ENCODE data around the gene DIO3.

DNA sequence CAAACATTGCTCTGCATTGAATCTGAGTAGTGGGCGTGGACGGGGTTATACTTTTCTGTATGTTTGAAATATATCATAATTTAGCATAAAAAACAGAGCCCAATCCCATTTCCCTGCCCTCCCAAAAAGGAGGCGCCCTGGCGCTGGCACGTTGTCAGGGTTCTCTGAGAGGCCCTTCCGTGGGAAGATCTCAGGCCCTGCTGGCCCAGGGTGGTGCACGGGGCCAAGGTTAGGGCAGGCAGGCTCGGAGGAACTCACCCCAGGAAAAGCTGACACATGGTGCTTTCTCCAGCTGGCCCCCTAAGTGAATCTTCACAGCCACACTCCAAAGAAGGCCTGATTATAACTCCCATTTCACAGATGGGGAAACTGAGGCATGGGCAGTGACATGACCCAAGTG, 17.2 kb downstream of the DIO3 start:
- TF ChIP-seq, protein P1, sequence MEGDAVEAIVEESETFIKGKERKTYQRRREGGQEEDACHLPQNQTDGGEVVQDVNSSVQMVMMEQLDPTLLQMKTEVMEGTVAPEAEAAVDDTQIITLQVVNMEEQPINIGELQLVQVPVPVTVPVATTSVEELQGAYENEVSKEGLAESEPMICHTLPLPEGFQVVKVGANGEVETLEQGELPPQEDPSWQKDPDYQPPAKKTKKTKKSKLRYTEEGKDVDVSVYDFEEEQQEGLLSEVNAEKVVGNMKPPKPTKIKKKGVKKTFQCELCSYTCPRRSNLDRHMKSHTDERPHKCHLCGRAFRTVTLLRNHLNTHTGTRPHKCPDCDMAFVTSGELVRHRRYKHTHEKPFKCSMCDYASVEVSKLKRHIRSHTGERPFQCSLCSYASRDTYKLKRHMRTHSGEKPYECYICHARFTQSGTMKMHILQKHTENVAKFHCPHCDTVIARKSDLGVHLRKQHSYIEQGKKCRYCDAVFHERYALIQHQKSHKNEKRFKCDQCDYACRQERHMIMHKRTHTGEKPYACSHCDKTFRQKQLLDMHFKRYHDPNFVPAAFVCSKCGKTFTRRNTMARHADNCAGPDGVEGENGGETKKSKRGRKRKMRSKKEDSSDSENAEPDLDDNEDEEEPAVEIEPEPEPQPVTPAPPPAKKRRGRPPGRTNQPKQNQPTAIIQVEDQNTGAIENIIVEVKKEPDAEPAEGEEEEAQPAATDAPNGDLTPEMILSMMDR (IDR thresholded peaks at IDR 0.05) = no peak
- TF ChIP-seq POLR2A (IDR thresholded peaks at IDR 0.05) = no peak

All from breast epithelium (tissue), 3 donors.